AG09309 (cell line): Measurements from ENCODE around the gene PLEK.
"Not testable (repeated sequence)": the region's sequence is repeated elsewhere in the genome, so short reads cannot be mapped to it uniquely, and the experiment has no call there.

Experiments
- DNase-seq: peaks from one replicate; pipeline ENCODE4 v3.0.0-alpha.2; 2010; ENCODE audit warnings: low read depth
- H3K4me3 ChIP-seq: 2 replicates; pipeline ENCODE4 v1.5.1; 2011; ENCODE audit warnings: mild to moderate bottlenecking, low read depth, low read length, moderate library complexity; ENCODE audit not compliant: control insufficient read depth
- TF ChIP-seq, protein P1 (sequence below): IDR thresholded peaks from 2 replicates; pipeline ENCODE4 v1.5.1; 2011; ENCODE audit warnings: mild to moderate bottlenecking, low read depth, low read length, inconsistent platforms; ENCODE audit not compliant: insufficient read depth, control insufficient read depth; ENCODE audit errors: missing control alignments

Gene PLEK

DNA sequence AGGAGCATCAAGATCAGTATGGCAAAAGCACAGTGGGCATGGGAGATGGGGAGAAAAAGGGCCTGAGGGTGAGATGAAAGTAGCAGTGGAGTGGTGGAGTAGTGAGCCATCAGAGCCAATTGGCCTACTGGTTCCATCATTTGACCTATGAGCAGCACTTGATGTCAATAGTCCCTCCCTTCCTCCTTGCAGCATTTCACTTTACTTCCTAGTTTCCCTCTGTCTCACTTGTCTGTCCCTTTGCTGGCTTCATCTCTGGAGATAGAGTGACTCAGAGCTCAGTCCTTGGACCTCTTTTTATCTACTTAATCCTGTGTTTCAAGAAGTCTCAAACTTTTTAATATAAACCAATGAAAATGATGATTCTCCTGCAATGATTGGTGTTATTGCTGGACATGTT, 69.9 kb downstream of the PLEK start:
- no peak overlapping the region for H3K4me3 ChIP-seq
- TF ChIP-seq, protein P1, sequence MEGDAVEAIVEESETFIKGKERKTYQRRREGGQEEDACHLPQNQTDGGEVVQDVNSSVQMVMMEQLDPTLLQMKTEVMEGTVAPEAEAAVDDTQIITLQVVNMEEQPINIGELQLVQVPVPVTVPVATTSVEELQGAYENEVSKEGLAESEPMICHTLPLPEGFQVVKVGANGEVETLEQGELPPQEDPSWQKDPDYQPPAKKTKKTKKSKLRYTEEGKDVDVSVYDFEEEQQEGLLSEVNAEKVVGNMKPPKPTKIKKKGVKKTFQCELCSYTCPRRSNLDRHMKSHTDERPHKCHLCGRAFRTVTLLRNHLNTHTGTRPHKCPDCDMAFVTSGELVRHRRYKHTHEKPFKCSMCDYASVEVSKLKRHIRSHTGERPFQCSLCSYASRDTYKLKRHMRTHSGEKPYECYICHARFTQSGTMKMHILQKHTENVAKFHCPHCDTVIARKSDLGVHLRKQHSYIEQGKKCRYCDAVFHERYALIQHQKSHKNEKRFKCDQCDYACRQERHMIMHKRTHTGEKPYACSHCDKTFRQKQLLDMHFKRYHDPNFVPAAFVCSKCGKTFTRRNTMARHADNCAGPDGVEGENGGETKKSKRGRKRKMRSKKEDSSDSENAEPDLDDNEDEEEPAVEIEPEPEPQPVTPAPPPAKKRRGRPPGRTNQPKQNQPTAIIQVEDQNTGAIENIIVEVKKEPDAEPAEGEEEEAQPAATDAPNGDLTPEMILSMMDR, result no peak
- no peak for DNase-seq

GRCh38 chr2:68435615-68436014, 70.5 kb downstream of the PLEK start:
- TF ChIP-seq, protein P1, result no peak
- H3K4me3 ChIP-seq, result no peak overlapping the region
- DNase-seq, result peak; percentile 29

DNA sequence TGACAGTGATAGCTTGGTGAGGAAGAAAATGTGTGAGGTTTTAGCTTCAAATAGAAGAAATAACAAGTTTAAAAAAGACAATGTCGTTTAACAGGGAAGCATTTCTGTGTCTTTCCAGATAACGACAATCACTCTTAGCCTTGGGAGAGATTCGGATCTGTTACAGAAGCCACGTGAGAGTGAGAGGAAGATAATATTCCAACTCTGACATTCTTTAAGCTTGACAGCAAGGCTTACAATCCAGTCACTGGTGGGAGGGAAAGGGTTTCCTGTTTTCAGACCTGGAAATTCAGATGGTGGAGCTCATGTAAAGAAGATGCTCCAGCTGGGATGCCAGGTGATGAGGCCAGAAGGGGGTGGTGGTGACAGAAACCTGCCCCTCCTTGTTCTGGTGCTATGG, 71.2 kb downstream of the PLEK start:
- no peak overlapping the region for H3K4me3 ChIP-seq
- no peak for DNase-seq
- TF ChIP-seq, protein P1, result no peak

DNA sequence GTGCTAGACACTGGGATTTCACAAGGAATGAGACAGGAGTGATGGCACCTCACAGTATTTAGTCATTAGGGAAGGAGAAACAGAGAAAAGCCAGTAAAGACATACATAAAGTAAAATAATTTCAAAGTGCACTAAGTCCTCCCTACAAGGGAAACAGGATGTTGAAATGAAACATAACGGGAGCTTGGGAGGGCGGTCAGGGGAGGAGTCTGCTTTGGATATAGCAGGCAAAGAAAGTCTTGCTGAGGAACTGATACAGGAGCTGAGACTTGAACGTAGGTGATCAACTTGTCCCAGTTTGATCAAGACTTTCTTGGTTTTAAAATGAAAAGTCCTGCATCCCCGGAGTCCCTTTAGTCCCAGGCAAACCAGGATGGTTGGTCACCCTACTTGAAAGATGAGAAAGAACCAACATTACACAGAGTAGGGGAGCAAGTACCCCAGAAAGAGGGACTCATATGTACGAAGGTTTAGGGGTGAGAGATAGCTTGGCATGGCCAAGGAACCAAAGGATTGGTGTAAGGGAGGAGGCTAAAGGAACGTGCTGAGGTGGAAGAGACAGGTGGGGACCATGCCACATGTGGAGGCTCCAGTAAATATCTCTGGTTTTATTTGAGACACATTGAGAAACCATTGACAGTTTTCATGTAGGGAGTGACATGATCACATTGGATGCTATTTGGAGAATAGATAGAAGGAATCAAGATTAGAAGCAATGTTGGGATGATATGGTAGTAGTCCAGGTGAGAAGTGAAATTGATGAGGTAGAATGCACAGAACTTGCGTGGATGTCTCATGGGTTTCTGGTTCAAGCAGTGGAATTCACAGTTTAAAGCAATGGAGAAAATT, 73.6 kb downstream of the PLEK start:
- TF ChIP-seq, protein P1, result no peak
- no peak overlapping the region for H3K4me3 ChIP-seq
- DNase-seq, result no peak

DNA sequence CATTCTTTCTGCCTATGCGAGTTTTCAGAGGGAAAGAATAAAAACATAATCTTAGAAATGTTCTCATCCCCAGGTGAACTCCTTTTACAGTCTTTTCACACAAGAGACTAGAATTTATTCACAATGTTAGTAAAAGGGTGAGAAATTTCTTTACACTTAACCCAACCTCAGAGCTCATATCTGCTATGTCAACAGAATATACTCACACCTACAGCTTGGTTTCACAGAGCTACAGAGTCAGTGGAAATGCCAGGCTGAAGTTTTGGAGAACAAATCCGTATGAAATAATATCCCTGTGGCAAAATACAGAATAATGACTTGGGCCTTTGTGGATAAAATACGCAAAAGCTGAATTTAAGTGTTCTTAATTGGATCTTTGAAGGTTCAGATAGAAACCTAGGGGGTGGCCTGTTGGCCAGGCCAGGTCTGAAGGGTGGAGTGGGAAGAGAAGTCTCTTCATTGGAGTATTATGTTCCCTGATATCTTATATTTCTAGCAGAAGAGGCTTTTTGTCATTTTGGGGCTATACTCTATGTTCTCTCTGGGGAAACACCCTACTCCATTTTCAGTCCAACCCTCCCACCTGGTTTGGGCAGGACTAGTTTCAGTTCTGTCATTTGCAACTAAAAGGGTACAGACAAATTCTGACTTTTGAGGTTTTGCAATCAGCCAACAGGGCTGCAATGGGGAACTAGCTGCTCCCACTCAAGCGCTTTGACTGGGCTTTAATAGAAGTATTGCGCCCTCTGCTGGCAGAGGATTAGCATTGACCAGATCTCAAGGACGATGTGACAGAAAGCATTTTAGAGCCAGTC, 76.3 kb downstream of the PLEK start:
- peak; percentile 72 for DNase-seq
- TF ChIP-seq, protein P1, result peak; percentile 89
- no peak overlapping the region for H3K4me3 ChIP-seq

DNA sequence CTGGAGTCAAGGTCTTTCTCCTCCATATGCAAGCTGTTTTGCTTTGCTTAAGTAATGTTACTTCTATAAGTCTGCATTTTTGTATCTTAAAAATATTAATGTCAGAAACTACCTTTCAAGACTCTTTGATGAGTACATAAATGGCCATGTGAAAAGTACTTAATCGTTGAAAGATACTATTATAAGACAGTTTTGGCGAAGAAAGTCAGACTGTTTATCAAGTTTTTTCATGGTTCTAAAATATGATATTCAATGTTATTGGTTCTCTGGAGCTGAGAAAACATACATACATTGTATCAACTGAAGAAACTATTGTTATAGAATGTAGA, 76.9 kb downstream of the PLEK start:
- H3K4me3 ChIP-seq, result no peak overlapping the region
- TF ChIP-seq, protein P1, result no peak
- DNase-seq, result no peak

GRCh38 chr2:68446425-68446824, 81.3 kb downstream of the PLEK start:
- H3K4me3 ChIP-seq, DNase-seq: not testable (repeated sequence)
